Measurements from ENCODE around the gene DRC7.

Gene DRC7

DNA sequence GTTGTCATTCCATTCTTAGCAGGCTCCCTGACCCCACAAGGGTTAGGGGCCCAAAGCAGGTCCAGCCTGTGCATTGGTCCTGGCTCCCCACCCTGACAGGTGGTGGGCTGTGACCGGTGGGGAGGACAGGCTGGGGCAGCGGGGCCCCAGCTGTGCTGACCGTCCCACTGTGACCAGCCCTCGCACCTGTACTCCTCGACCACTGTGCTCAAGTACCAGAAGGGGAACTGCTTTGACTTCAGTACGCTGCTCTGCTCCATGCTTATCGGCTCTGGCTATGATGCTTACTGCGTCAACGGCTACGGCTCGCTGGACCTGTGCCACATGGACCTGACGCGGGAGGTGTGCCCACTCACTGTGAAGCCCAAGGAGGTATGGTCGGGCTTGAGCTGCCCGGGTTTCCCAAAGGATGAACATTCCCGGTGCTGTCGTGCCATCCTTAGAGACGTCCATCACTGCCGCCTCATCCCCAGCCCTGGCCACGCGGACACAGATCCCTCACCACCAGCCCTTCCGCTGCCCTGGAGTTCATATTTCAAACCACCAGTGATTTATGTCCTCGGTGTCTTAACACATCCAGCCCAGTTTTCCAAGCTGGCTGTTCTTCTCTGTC is 7.3 kb downstream of the DRC7 start:
- no CpG with 5 or more reads among the region's 23 CpGs for WGBS (ENCODE audit: extremely low coverage, insufficient coverage, low lambda C conversion rate)
- Histone ChIP-seq H3K4me1 (ENCODE audit: control insufficient read depth, low read depth, low read length) (no peaks in the 10 kb centered on the region), H3K4me2 (ENCODE audit: low read length) (no peak overlapping the region), H2BK15ac (replicated peaks; ENCODE audit: low read depth) (no peak overlapping the region), H3K9ac (ENCODE audit: low read length) (no peak overlapping the region), H2AK5ac (ENCODE audit: low read length) (no peak overlapping the region), H3K4ac (ENCODE audit: low read depth, low read length) (no peak overlapping the region), H4K8ac (ENCODE audit: low read depth, low read length) (no peak overlapping the region), H3K27ac (ENCODE audit: low read depth, low read length) (no peak overlapping the region), H3K27me3 (ENCODE audit: insufficient read depth, low read length, poor library complexity) (no peaks in the 10 kb centered on the region), H2BK5ac (ENCODE audit: low read length) (no peak overlapping the region), H3K23ac (ENCODE audit: low read length) (no peak overlapping the region), H3K79me1 (ENCODE audit: low read length) (no peaks in the 10 kb centered on the region), H3K79me2 (ENCODE audit: control insufficient read depth, insufficient read depth, low read length) (no peaks in the 10 kb centered on the region), H3K56ac (ENCODE audit: low read length) (no peak overlapping the region), H3K4me3 (ENCODE audit: low read length) (no peak overlapping the region), H3K18ac (ENCODE audit: low read length) (no peak overlapping the region), H2BK120ac (ENCODE audit: low read depth, low read length) (no peak overlapping the region), H3K36me3 (ENCODE audit: control insufficient read depth, insufficient read depth, low read length) (no peaks in the 10 kb centered on the region), H4K5ac (ENCODE audit: low read length) (no peak overlapping the region)
- DNase-seq, result no peak

DNA sequence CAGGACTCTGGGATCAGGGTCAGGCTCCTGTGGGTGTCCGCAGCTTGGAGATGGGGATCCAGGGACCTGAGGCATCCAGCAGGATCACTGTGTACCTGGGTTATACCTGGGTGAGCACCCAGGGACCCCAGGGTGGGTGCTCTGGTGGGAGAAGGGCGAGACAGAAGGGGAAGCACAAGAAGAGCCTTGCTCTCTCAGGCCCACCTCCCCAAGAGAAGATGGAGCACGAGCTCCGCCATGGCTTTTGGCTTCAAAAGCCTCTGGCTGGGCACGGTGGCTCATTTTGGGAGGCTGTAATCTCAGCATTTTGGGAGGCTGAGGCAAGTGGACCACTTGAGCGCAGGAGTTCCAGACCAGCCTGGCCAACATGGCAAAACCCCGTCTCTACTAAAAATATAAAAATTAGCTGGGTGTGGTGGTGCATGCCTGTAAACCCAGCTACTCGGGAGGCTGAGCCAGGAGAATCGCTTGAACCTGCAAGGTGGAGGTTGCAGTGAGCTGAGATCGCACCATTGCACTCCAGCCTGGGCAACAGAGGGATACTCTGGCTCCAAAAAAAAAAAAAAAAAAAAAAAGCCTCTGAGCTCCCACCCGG is 8.9 kb downstream of the DRC7 start:
- Histone ChIP-seq H2BK5ac (ENCODE audit: low read length) (no peak overlapping the region), H3K27ac (ENCODE audit: low read depth, low read length) (no peak overlapping the region), H3K79me2 (ENCODE audit: control insufficient read depth, insufficient read depth, low read length) (no peaks in the 10 kb centered on the region), H3K18ac (ENCODE audit: low read length) (no peak overlapping the region), H3K4ac (ENCODE audit: low read depth, low read length) (no peak overlapping the region), H3K4me2 (ENCODE audit: low read length) (no peak overlapping the region), H3K23ac (ENCODE audit: low read length) (no peak overlapping the region), H3K9ac (ENCODE audit: low read length) (no peak overlapping the region), H3K27me3 (ENCODE audit: insufficient read depth, low read length, poor library complexity) (no peaks in the 10 kb centered on the region), H3K56ac (ENCODE audit: low read length) (no peak overlapping the region), H4K8ac (ENCODE audit: low read depth, low read length) (no peak overlapping the region), H3K36me3 (ENCODE audit: control insufficient read depth, insufficient read depth, low read length) (no peaks in the 10 kb centered on the region), H3K79me1 (ENCODE audit: low read length) (no peaks in the 10 kb centered on the region), H4K5ac (ENCODE audit: low read length) (no peak overlapping the region), H3K4me3 (ENCODE audit: low read length) (no peak overlapping the region), H2BK120ac (ENCODE audit: low read depth, low read length) (no peak overlapping the region), H2AK5ac (ENCODE audit: low read length) (no peak overlapping the region), H3K4me1 (ENCODE audit: control insufficient read depth, low read depth, low read length) (no peaks in the 10 kb centered on the region), H2BK15ac (replicated peaks; ENCODE audit: low read depth) (no peak overlapping the region)
- no peak for DNase-seq
- WGBS (ENCODE audit: extremely low coverage, insufficient coverage, low lambda C conversion rate), result no CpG with 5 or more reads among the region's 11 CpGs

DNA sequence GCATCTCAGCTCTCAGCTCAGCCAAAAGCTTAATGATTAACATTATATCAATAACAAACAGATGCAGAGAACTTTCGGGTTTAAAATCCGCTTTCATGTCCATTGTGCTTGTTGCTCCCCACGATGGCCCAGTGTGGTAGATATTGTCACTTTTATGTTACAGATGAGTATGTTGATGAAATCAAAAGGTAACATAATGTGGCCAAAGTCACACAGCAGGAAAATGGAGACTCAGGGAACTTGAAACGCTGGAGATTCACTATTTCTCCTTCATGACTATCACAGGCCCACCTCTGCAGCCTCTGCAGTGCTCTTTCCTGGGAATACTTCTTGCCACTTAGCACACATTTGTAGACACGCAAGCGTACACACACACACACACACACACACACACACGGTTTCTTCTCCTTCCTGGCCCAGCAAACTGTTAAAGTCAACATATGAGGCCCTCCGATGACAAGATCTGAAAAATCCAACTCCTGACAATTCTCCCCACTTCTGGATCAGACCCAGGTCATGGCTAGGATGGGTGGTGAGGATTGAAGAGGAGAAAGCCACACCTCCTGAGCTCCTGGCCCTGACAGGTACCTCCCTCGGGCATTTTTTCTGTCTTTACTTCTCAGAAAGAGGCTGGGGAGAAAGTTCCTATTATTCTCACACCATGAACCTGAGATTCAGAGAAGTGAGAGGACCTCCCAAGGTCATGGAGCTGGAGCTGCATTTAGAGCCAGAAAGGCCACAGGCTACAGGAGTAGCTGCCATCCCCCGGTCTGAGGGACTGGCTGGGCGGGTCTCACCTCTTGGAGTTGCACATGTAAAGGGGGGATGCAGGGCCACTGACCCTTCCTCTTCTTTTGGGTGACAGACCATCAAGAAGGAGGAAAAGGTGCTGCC is 9.7 kb downstream of the DRC7 start:
- no peak overlapping the region for H3K4me3 ChIP-seq (ENCODE audit: low read length)
- H2BK15ac ChIP-seq (replicated peaks; ENCODE audit: low read depth), result no peak overlapping the region
- H2BK120ac ChIP-seq (ENCODE audit: low read depth, low read length), result no peak overlapping the region
- no peak overlapping the region for H2AK5ac ChIP-seq (ENCODE audit: low read length)
- H4K8ac ChIP-seq (ENCODE audit: low read depth, low read length), result no peak overlapping the region
- no peaks in the 10 kb centered on the region for H3K27me3 ChIP-seq (ENCODE audit: insufficient read depth, low read length, poor library complexity)
- H3K4me2 ChIP-seq (ENCODE audit: low read length), result no peak overlapping the region
- no peak overlapping the region for H3K4ac ChIP-seq (ENCODE audit: low read depth, low read length)
- H3K18ac ChIP-seq (ENCODE audit: low read length), result no peak overlapping the region
- no peak overlapping the region for H3K27ac ChIP-seq (ENCODE audit: low read depth, low read length)
- H3K23ac ChIP-seq (ENCODE audit: low read length), result no peak overlapping the region
- no CpG with 5 or more reads among the region's 11 CpGs for WGBS (ENCODE audit: extremely low coverage, insufficient coverage, low lambda C conversion rate)
- no peaks in the 10 kb centered on the region for H3K36me3 ChIP-seq (ENCODE audit: control insufficient read depth, insufficient read depth, low read length)
- no peaks in the 10 kb centered on the region for H3K79me2 ChIP-seq (ENCODE audit: control insufficient read depth, insufficient read depth, low read length)
- no peak overlapping the region for H2BK5ac ChIP-seq (ENCODE audit: low read length)
- DNase-seq, result no peak
- H3K4me1 ChIP-seq (ENCODE audit: control insufficient read depth, low read depth, low read length), result no peaks in the 10 kb centered on the region
- no peak overlapping the region for H3K56ac ChIP-seq (ENCODE audit: low read length)
- no peak overlapping the region for H3K9ac ChIP-seq (ENCODE audit: low read length)
- H4K5ac ChIP-seq (ENCODE audit: low read length), result no peak overlapping the region
- no peaks in the 10 kb centered on the region for H3K79me1 ChIP-seq (ENCODE audit: low read length)

DNA sequence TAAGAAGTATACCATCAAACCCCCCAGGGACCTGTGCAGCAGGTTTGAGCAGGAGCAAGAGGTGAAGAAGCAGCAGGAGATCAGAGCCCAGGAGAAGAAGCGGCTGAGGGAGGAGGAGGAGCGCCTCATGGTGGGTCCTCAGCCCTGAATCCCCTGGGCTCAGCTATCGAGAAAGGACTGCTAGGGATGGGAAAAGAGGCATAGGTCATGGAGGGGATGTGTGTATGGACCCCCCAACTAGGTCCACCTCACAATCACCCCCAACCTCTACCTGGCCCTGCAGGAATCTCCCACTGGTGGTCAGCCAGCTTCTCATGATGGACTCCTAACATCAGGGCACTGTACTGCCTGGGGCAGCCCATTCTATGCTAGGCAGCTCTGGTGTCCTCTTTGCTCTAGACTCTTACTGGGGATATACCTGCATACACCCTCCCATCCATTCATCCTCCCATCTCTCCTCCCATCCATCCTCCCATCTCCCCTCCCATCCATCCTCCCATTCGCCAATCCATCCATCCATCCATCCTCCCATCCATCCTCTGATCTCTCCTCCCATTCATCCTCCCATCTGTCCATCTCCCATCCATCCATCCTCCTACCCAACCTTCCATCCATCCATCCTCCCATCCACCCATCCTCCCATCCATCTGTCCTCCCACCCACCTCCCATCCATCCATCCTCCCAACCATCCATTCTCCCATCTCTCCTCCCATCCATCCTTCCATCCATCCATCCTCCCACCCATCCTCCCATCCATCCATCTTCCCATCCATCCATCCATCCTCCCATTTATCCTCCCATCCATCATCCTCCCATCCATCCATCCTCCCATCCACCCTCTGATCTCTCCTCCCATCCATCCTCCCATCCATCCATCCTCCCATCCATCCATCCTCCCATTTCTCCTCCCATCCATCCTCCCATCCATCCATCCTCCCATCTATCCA is 10.6 kb downstream of the DRC7 start:
- no peak for DNase-seq
- no peaks in the 10 kb centered on the region for H3K79me1 ChIP-seq (ENCODE audit: low read length)
- WGBS (ENCODE audit: extremely low coverage, insufficient coverage, low lambda C conversion rate), result 100% methylated on average over 1 of the region's 4 CpGs
- H2AK5ac ChIP-seq (ENCODE audit: low read length), result no peak overlapping the region
- no peaks in the 10 kb centered on the region for H3K36me3 ChIP-seq (ENCODE audit: control insufficient read depth, insufficient read depth, low read length)
- no peak overlapping the region for H3K18ac ChIP-seq (ENCODE audit: low read length)
- H3K4me1 ChIP-seq (ENCODE audit: control insufficient read depth, low read depth, low read length), result no peaks in the 10 kb centered on the region
- H4K5ac ChIP-seq (ENCODE audit: low read length), result no peak overlapping the region
- H3K27ac ChIP-seq (ENCODE audit: low read depth, low read length), result no peak overlapping the region
- no peak overlapping the region for H3K23ac ChIP-seq (ENCODE audit: low read length)
- no peak overlapping the region for H2BK15ac ChIP-seq (replicated peaks; ENCODE audit: low read depth)
- H3K4me3 ChIP-seq (ENCODE audit: low read length), result no peak overlapping the region
- no peaks in the 10 kb centered on the region for H3K79me2 ChIP-seq (ENCODE audit: control insufficient read depth, insufficient read depth, low read length)
- H3K27me3 ChIP-seq (ENCODE audit: insufficient read depth, low read length, poor library complexity), result no peaks in the 10 kb centered on the region
- no peak overlapping the region for H3K56ac ChIP-seq (ENCODE audit: low read length)
- no peak overlapping the region for H3K4me2 ChIP-seq (ENCODE audit: low read length)
- no peak overlapping the region for H2BK120ac ChIP-seq (ENCODE audit: low read depth, low read length)
- H2BK5ac ChIP-seq (ENCODE audit: low read length), result no peak overlapping the region
- no peak overlapping the region for H3K4ac ChIP-seq (ENCODE audit: low read depth, low read length)
- H4K8ac ChIP-seq (ENCODE audit: low read depth, low read length), result no peak overlapping the region
- H3K9ac ChIP-seq (ENCODE audit: low read length), result no peak overlapping the region

DNA sequence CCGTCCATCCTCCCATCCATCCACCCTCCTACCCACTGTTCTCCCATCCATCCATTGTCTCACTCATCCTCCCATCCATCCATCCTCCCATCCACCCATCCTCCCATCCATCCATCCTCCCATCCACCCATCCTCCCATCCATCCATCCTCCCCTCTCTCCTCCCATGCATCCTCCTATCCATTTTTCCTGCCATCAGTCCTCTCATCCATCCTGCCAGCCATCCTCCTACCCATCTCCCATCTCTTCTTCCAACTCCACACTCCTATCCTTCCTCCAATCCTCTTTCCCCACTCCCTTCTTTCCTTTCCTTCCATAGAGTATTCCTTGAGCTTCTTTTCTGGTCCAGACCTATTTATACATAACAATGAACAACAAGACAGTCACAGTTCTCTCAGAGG is 12.1 kb downstream of the DRC7 start:
- Histone ChIP-seq H3K36me3 (ENCODE audit: control insufficient read depth, insufficient read depth, low read length) (no peaks in the 10 kb centered on the region), H3K4me2 (ENCODE audit: low read length) (no peak overlapping the region), H3K79me1 (ENCODE audit: low read length) (no peaks in the 10 kb centered on the region), H3K18ac (ENCODE audit: low read length) (no peak overlapping the region), H4K8ac (ENCODE audit: low read depth, low read length) (no peak overlapping the region), H3K4me3 (ENCODE audit: low read length) (no peak overlapping the region), H2BK5ac (ENCODE audit: low read length) (no peak overlapping the region), H2BK15ac (replicated peaks; ENCODE audit: low read depth) (no peak overlapping the region), H2BK120ac (ENCODE audit: low read depth, low read length) (no peak overlapping the region), H3K27ac (ENCODE audit: low read depth, low read length) (no peak overlapping the region), H3K9ac (ENCODE audit: low read length) (no peak overlapping the region), H3K4ac (ENCODE audit: low read depth, low read length) (no peak overlapping the region), H3K56ac (ENCODE audit: low read length) (no peak overlapping the region), H4K5ac (ENCODE audit: low read length) (no peak overlapping the region), H3K79me2 (ENCODE audit: control insufficient read depth, insufficient read depth, low read length) (no peaks in the 10 kb centered on the region), H3K23ac (ENCODE audit: low read length) (no peak overlapping the region), H3K4me1 (ENCODE audit: control insufficient read depth, low read depth, low read length) (no peaks in the 10 kb centered on the region), H2AK5ac (ENCODE audit: low read length) (no peak overlapping the region), H3K27me3 (ENCODE audit: insufficient read depth, low read length, poor library complexity) (no peaks in the 10 kb centered on the region)
- WGBS (ENCODE audit: extremely low coverage, insufficient coverage, low lambda C conversion rate), result no CpG with 5 or more reads among the region's 1 CpG
- no peak for DNase-seq
